HepG2 (cell line): ENCODE results near the gene SCT. TPM values are rescaled to one million over a fixed set of nuclear protein-coding genes. Genes with fewer than 3 reads are reported as not detected.

Experiments used
- AKAP8 ChIP-seq: sonication (generic); formaldehyde crosslinking; IDR thresholded peaks from 2 replicates; pipeline ENCODE4 v1.5.1; 2020; ENCODE audit warnings: mild to moderate bottlenecking, missing genetic modification reagents
- EZH2 ChIP-seq: conservative IDR thresholded peaks from 2 replicates; pipeline ENCODE4 v1.6.1; 2012; ENCODE audit warnings: mild to moderate bottlenecking, low read depth, low read length, moderate library complexity
- STAG1 ChIP-seq: sonication (generic); formaldehyde crosslinking; IDR thresholded peaks from 2 replicates; pipeline ENCODE4 v1.4.0; 2020; ENCODE audit warnings: missing genetic modification reagents
- ZNF253 ChIP-seq: sonication (generic); formaldehyde crosslinking; IDR thresholded peaks from 2 replicates; pipeline ENCODE4 v1.8.0; 2022; ENCODE audit warnings: mild to moderate bottlenecking, missing genetic modification reagents, borderline replicate concordance
- ZNF839 ChIP-seq: sonication (generic); formaldehyde crosslinking; IDR thresholded peaks from 2 replicates; pipeline ENCODE4 v1.4.0; 2020; ENCODE audit warnings: missing genetic modification reagents, mild to moderate bottlenecking, borderline replicate concordance
- polyA plus RNA-seq, 8 experiments: library from polyadenylated mRNA; depleted of rRNA in 3 of 8; stranded (reverse) in 7 of 8; unstranded in 1 of 8; fragments of >200 nt; fragmentation: Illumina TruSeq in 4 of 8; extraction: Trizol in 4 of 8; gene quantifications; 2 replicates each; pipeline versions ENCODE4 v1.2.1 to v1.2.3, GENCODE V29; 2011 to 2016; ENCODE audit warnings: low read depth in 4 of 8, missing spikeins in 1 of 8, mixed read lengths in 1 of 8; ENCODE audit not compliant: insufficient read depth in 1 of 8
- total RNA-seq, 5 experiments: library from RNA; depleted of rRNA; stranded (reverse); fragments of >200 nt; fragmentation: Illumina TruSeq; extraction: Trizol; gene quantifications; 2 replicates each; pipeline ENCODE4 v1.2.3, GENCODE V29; 2016; ENCODE audit warnings: low read depth in 1 of 5
- TF ChIP-seq, protein P1 (sequence below): sonication (generic); formaldehyde crosslinking; IDR thresholded peaks from 2 replicates; pipeline ENCODE4 v1.5.0; 2020; ENCODE audit warnings: mild to moderate bottlenecking, missing genetic modification reagents, borderline replicate concordance
- TF ChIP-seq, protein P2 (sequence below): sonication (generic); formaldehyde crosslinking; IDR thresholded peaks from 2 replicates; pipeline ENCODE4 v1.5.0; 2020; ENCODE audit warnings: missing genetic modification reagents
- TF ChIP-seq, protein P3 (sequence below): sonication (generic); formaldehyde crosslinking; IDR thresholded peaks from 2 replicates; pipeline ENCODE4 v1.4.0; 2020; ENCODE audit warnings: missing genetic modification reagents, borderline replicate concordance

SCT gene
- total and polyA plus RNA-seq, 2 of the 13 experiments (the other 11 are each of a cell fraction or from before 2014, with no cell fraction given), result not detected

DNA sequence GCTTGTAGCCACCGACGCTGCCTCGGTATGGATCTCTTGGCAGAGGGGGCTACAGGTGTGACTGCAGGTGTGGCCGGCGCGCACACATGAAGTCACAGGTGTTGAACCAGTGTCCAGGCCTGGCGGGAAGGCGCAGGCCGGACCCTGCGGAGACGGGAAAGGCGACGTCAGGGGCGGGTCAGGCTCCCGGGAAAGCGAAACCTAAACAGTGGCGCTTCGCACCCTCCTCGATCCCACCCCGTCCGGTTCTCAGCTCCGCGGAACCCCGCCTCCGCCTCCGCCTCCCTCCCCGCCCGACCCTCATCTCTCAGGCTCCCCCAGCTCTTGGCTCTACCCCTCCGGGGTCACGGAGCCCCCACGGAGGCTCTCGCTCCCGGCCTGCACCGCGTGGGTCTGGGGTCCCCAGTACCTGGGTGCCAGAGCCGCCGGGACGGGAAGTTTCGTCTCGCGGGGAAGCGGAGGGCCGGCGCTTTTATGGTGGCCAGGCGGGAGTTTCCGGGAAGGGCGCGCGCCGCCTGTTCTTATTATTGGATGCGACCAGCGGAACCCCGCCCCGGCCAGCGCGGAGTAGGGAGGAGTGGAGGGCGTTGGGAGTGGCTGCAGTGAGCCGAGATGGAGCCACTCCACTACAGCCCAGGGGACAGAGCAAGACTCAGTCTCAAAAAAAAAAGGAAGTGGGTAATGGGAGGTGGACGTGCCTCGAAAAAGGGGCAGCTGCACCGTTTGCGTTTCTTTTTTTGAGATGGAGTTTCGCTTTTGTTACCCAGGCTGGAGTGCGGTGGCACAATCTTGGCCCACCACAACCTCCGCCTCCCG lies 11.3 kb downstream of the SCT start, which contains the start of gene IRF7 (continued):
- TF ChIP-seq, protein P1, sequence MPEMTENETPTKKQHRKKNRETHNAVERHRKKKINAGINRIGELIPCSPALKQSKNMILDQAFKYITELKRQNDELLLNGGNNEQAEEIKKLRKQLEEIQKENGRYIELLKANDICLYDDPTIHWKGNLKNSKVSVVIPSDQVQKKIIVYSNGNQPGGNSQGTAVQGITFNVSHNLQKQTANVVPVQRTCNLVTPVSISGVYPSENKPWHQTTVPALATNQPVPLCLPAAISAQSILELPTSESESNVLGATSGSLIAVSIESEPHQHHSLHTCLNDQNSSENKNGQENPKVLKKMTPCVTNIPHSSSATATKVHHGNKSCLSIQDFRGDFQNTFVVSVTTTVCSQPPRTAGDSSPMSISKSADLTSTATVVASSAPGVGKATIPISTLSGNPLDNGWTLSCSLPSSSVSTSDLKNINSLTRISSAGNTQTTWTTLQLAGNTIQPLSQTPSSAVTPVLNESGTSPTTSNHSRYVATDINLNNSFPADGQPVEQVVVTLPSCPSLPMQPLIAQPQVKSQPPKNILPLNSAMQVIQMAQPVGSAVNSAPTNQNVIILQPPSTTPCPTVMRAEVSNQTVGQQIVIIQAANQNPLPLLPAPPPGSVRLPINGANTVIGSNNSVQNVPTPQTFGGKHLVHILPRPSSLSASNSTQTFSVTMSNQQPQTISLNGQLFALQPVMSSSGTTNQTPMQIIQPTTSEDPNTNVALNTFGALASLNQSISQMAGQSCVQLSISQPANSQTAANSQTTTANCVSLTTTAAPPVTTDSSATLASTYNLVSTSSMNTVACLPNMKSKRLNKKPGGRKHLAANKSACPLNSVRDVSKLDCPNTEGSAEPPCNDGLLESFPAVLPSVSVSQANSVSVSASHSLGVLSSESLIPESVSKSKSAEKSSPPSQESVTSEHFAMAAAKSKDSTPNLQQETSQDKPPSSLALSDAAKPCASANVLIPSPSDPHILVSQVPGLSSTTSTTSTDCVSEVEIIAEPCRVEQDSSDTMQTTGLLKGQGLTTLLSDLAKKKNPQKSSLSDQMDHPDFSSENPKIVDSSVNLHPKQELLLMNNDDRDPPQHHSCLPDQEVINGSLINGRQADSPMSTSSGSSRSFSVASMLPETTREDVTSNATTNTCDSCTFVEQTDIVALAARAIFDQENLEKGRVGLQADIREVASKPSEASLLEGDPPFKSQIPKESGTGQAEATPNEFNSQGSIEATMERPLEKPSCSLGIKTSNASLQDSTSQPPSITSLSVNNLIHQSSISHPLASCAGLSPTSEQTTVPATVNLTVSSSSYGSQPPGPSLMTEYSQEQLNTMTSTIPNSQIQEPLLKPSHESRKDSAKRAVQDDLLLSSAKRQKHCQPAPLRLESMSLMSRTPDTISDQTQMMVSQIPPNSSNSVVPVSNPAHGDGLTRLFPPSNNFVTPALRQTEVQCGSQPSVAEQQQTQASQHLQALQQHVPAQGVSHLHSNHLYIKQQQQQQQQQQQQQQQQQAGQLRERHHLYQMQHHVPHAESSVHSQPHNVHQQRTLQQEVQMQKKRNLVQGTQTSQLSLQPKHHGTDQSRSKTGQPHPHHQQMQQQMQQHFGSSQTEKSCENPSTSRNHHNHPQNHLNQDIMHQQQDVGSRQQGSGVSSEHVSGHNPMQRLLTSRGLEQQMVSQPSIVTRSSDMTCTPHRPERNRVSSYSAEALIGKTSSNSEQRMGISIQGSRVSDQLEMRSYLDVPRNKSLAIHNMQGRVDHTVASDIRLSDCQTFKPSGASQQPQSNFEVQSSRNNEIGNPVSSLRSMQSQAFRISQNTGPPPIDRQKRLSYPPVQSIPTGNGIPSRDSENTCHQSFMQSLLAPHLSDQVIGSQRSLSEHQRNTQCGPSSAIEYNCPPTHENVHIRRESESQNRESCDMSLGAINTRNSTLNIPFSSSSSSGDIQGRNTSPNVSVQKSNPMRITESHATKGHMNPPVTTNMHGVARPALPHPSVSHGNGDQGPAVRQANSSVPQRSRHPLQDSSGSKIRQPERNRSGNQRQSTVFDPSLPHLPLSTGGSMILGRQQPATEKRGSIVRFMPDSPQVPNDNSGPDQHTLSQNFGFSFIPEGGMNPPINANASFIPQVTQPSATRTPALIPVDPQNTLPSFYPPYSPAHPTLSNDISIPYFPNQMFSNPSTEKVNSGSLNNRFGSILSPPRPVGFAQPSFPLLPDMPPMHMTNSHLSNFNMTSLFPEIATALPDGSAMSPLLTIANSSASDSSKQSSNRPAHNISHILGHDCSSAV (CRISPR knock-in tag), result no peak
- TF ChIP-seq STAG1 (CRISPR knock-in tag), result no peak
- no peak for TF ChIP-seq EZH2
- no peak for TF ChIP-seq ZNF253 (CRISPR knock-in tag)
- TF ChIP-seq ZNF839 (CRISPR knock-in tag), result no peak
- peak; percentile 55; the same call in 1 of the 2 replicates for TF ChIP-seq AKAP8
- TF ChIP-seq, protein P2, sequence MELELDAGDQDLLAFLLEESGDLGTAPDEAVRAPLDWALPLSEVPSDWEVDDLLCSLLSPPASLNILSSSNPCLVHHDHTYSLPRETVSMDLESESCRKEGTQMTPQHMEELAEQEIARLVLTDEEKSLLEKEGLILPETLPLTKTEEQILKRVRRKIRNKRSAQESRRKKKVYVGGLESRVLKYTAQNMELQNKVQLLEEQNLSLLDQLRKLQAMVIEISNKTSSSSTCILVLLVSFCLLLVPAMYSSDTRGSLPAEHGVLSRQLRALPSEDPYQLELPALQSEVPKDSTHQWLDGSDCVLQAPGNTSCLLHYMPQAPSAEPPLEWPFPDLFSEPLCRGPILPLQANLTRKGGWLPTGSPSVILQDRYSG (CRISPR knock-in tag), result no peak
- TF ChIP-seq, protein P3, sequence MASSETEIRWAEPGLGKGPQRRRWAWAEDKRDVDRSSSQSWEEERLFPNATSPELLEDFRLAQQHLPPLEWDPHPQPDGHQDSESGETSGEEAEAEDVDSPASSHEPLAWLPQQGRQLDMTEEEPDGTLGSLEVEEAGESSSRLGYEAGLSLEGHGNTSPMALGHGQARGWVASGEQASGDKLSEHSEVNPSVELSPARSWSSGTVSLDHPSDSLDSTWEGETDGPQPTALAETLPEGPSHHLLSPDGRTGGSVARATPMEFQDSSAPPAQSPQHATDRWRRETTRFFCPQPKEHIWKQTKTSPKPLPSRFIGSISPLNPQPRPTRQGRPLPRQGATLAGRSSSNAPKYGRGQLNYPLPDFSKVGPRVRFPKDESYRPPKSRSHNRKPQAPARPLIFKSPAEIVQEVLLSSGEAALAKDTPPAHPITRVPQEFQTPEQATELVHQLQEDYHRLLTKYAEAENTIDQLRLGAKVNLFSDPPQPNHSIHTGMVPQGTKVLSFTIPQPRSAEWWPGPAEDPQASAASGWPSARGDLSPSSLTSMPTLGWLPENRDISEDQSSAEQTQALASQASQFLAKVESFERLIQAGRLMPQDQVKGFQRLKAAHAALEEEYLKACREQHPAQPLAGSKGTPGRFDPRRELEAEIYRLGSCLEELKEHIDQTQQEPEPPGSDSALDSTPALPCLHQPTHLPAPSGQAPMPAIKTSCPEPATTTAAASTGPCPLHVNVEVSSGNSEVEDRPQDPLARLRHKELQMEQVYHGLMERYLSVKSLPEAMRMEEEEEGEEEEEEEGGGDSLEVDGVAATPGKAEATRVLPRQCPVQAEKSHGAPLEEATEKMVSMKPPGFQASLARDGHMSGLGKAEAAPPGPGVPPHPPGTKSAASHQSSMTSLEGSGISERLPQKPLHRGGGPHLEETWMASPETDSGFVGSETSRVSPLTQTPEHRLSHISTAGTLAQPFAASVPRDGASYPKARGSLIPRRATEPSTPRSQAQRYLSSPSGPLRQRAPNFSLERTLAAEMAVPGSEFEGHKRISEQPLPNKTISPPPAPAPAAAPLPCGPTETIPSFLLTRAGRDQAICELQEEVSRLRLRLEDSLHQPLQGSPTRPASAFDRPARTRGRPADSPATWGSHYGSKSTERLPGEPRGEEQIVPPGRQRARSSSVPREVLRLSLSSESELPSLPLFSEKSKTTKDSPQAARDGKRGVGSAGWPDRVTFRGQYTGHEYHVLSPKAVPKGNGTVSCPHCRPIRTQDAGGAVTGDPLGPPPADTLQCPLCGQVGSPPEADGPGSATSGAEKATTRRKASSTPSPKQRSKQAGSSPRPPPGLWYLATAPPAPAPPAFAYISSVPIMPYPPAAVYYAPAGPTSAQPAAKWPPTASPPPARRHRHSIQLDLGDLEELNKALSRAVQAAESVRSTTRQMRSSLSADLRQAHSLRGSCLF (CRISPR knock-in tag), result no peak
